ENCODE results near the gene NUFIP2.

NUFIP2 gene

GRCh38 chr17:29219378-29220047 lies 74.4 kb downstream of the NUFIP2 start:
- DNase-seq: peak; percentile 81
- Histone ChIP-seq H3K9me3 (no peaks in the 10 kb centered on the region), H3K36me3 (no peaks in the 10 kb centered on the region), H3K4me3 (ENCODE audit: low read depth, low read length) (no peak overlapping the region), H3K4me1 (0 out of 2 replicates have a peak, but pooled peaks cover 3% of the 10 kb centered on the region), H3K27me3 (no peaks in the 10 kb centered on the region)
- peak; percentile 76 for TF ChIP-seq CTCF (IDR thresholded peaks at IDR 0.05; ENCODE audit: low read depth, low read length)

- Histone ChIP-seq H3K4me1 (0 out of 2 replicates have a peak, but pooled peaks cover 3% of the 10 kb centered on the region), H3K36me3 (no peaks in the 10 kb centered on the region), H3K27me3 (no peaks in the 10 kb centered on the region), H3K9me3 (no peaks in the 10 kb centered on the region), H3K4me3 (ENCODE audit: low read depth, low read length) (no peak overlapping the region)
- no peak for DNase-seq
- no peak for TF ChIP-seq CTCF (IDR thresholded peaks at IDR 0.05; ENCODE audit: low read depth, low read length)
Observed at GRCh38 chr17:29216856-29217255, 77.1 kb downstream of the NUFIP2 start.

- no peaks in the 10 kb centered on the region for H3K9me3 ChIP-seq
- no peaks in the 10 kb centered on the region for H3K36me3 ChIP-seq
- TF ChIP-seq CTCF (IDR thresholded peaks at IDR 0.05; ENCODE audit: low read depth, low read length): no peak
- H3K27me3 ChIP-seq: no peaks in the 10 kb centered on the region
- 0 out of 2 replicates have a peak, but pooled peaks cover 3% of the 10 kb centered on the region for H3K4me1 ChIP-seq
- no peak for DNase-seq
- no peak overlapping the region for H3K4me3 ChIP-seq (ENCODE audit: low read depth, low read length)
Observed at GRCh38 chr17:29216181-29216580, 77.8 kb downstream of the NUFIP2 start.

GRCh38 chr17:29215717-29216116 lies 78.2 kb downstream of the NUFIP2 start:
- Histone ChIP-seq H3K4me3 (ENCODE audit: low read depth, low read length) (no peak overlapping the region), H3K27me3 (no peaks in the 10 kb centered on the region), H3K4me1 (0 out of 2 replicates have a peak, but pooled peaks cover 3% of the 10 kb centered on the region), H3K36me3 (no peaks in the 10 kb centered on the region), H3K9me3 (no peaks in the 10 kb centered on the region)
- no peak for TF ChIP-seq CTCF (IDR thresholded peaks at IDR 0.05; ENCODE audit: low read depth, low read length)
- DNase-seq: no peak

- no peak for TF ChIP-seq CTCF (IDR thresholded peaks at IDR 0.05; ENCODE audit: low read depth, low read length)
- DNase-seq: no peak
- H3K9me3 ChIP-seq: no peaks in the 10 kb centered on the region
- H3K36me3 ChIP-seq: no peaks in the 10 kb centered on the region
- H3K4me1 ChIP-seq: 0 out of 2 replicates have a peak, but pooled peaks cover 3% of the 10 kb centered on the region
- no peaks in the 10 kb centered on the region for H3K27me3 ChIP-seq
- H3K4me3 ChIP-seq (ENCODE audit: low read depth, low read length): no peak overlapping the region
Observed at GRCh38 chr17:29215174-29215573, 78.8 kb downstream of the NUFIP2 start.

All from BE2C (cell line).